ENCODE results near the gene ZBTB32.
"Not testable (repeated sequence)": the region's sequence is repeated elsewhere in the genome, so short reads cannot be mapped to it uniquely, and the experiment has no call there.

ZBTB32 gene

GRCh38 chr19:35704218-35704617 is at the start of gene ZBTB32:
TSS of gene ZBTB32 (plus strand) at chr19:35704558. CDS start at chr19:35714627, 10,069 bp downstream.
- ATAC-seq: no peak

- not testable (repeated sequence) for ATAC-seq
These were observed 49.5 kb upstream of the ZBTB32 start for GRCh38 chr19:35654828-35655227.

- no peak for ATAC-seq
These were observed 48.8 kb upstream of the ZBTB32 start for GRCh38 chr19:35655600-35655999.

GRCh38 chr19:35656700-35657099 is 47.7 kb upstream of the ZBTB32 start:
- no peak for ATAC-seq

- ATAC-seq: peak in 1 of 2 donors; percentile 43
These were observed 46.3 kb upstream of the ZBTB32 start for GRCh38 chr19:35657904-35658700.

GRCh38 chr19:35661995-35662340 is 42.4 kb upstream of the ZBTB32 start:
- no peak for ATAC-seq

GRCh38 chr19:35663981-35664380 is 40.4 kb upstream of the ZBTB32 start:
- ATAC-seq: no peak

- ATAC-seq: no peak
These were observed 39.2 kb upstream of the ZBTB32 start for GRCh38 chr19:35665157-35665556.

GRCh38 chr19:35665604-35666003 is 38.8 kb upstream of the ZBTB32 start:
- ATAC-seq: no peak

GRCh38 chr19:35666251-35666913 is 38.0 kb upstream of the ZBTB32 start, which contains the start of gene UPK1A:
TSS of gene UPK1A (plus strand) at chr19:35666517. CDS start at chr19:35666813, 296 bp downstream.
- no peak for ATAC-seq

- ATAC-seq: no peak
These were observed 34.8 kb upstream of the ZBTB32 start for GRCh38 chr19:35669566-35669965.

- no peak for ATAC-seq
These were observed 34.4 kb upstream of the ZBTB32 start for GRCh38 chr19:35669974-35670373.

GRCh38 chr19:35670686-35671085 is 33.7 kb upstream of the ZBTB32 start:
- no peak for ATAC-seq

- no peak for ATAC-seq
These were observed 32.5 kb upstream of the ZBTB32 start for GRCh38 chr19:35671818-35672217.

GRCh38 chr19:35673121-35673804 is 31.1 kb upstream of the ZBTB32 start:
- ATAC-seq: peak; percentile 87 to 96

GRCh38 chr19:35675589-35676140 is 28.7 kb upstream of the ZBTB32 start:
- no peak for ATAC-seq

GRCh38 chr19:35689836-35690235 is 14.5 kb upstream of the ZBTB32 start:
- no peak for ATAC-seq

- ATAC-seq: not testable (repeated sequence)
These were observed 13.3 kb upstream of the ZBTB32 start for GRCh38 chr19:35691106-35691505.

GRCh38 chr19:35692010-35692409 is 12.3 kb upstream of the ZBTB32 start:
- no peak for ATAC-seq

- ATAC-seq: peak in 1 of 2 donors; percentile 7
These were observed 10.9 kb upstream of the ZBTB32 start for GRCh38 chr19:35693422-35693821.

- ATAC-seq: peak; percentile 99 to 100
These were observed 10.3 kb upstream of the ZBTB32 start for GRCh38 chr19:35693835-35694599.

GRCh38 chr19:35695895-35696422 is 8.4 kb upstream of the ZBTB32 start:
- no peak for ATAC-seq
